ENCODE results near the gene GHRL. TPM values are rescaled to one million over a fixed set of nuclear protein-coding genes. Genes with fewer than 3 reads are reported as not detected.

The GHRL gene
- total RNA-seq, 1 experiment from 2014 or later, result not detected

GRCh38 chr3:10286596-10287295, 6.0 kb downstream of the GHRL start:
- in situ Hi-C loops (cut with HindIII; ENCODE audit: low pct_unique_long_range_greater_than_20kb, low sequenced_read_pairs), result no loop called here
- Histone ChIP-seq H3K27me3 (ENCODE audit: control insufficient read depth, insufficient read depth, low read length) (no peaks in the 10 kb centered on the region), H3K36me3 (ENCODE audit: control insufficient read depth, insufficient read depth, low read length) (peaks cover 9% of the 10 kb centered on the region; the same call in 1 of the 2 replicates), H3K27ac (ENCODE audit: low read length) (no peak overlapping the region), H3K4me1 (ENCODE audit: control insufficient read depth, insufficient read depth, low read length) (no peaks in the 10 kb centered on the region), H3K9me3 (ENCODE audit: control insufficient read depth, insufficient read depth, low read depth, low read length) (no peaks in the 10 kb centered on the region), H3K4me3 (ENCODE audit: low read depth in 2 of 2, low read length in 2 of 2) (no peak overlapping the region)
- DNase-seq (ENCODE audit: low read depth, low spot score), result peak; percentile 13
- ChIA-PET POLR2A (no interaction called here), CTCF (interaction anchor here (1.6 kb wide), 1 partner anchor 17 kb away, joined by 3 read pairs; no protein-coding TSS in a partner anchor)
- peak; percentile 75 for ATAC-seq
- TF ChIP-seq POLR2AphosphoS5 (IDR thresholded peaks at IDR 0.05; ENCODE audit: low read depth, low read length) (no peak), CTCF (IDR thresholded peaks at IDR 0.05) (peak; percentile 71)
- no TSS peak for BruUV-seq (replicated peaks)
- intact Hi-C loops (cut with micrococcal nuclease; ENCODE audit: unreplicated experiment), result no loop called here

- peaks cover 9% of the 10 kb centered on the region; the same call in 1 of the 2 replicates for H3K36me3 ChIP-seq (ENCODE audit: control insufficient read depth, insufficient read depth, low read length)
- in situ Hi-C loops (cut with HindIII; ENCODE audit: low pct_unique_long_range_greater_than_20kb, low sequenced_read_pairs) (no loop called here), intact Hi-C loops (cut with micrococcal nuclease; ENCODE audit: unreplicated experiment) (no loop called here)
- CTCF ChIA-PET, result interaction anchor here (1.6 kb wide), 1 partner anchor 17 kb away, joined by 3 read pairs; no protein-coding TSS in a partner anchor
- ATAC-seq (no peak), DNase-seq (ENCODE audit: low read depth, low spot score) (no peak)
- H3K27me3 ChIP-seq (ENCODE audit: control insufficient read depth, insufficient read depth, low read length), result no peaks in the 10 kb centered on the region
- BruUV-seq (replicated peaks), result no TSS peak
- no peaks in the 10 kb centered on the region for H3K9me3 ChIP-seq (ENCODE audit: control insufficient read depth, insufficient read depth, low read depth, low read length)
- no peaks in the 10 kb centered on the region for H3K4me1 ChIP-seq (ENCODE audit: control insufficient read depth, insufficient read depth, low read length)
- POLR2A ChIA-PET, result no interaction called here
- H3K4me3 ChIP-seq (ENCODE audit: low read depth in 2 of 2, low read length in 2 of 2), result no peak overlapping the region
- H3K27ac ChIP-seq (ENCODE audit: low read length), result no peak overlapping the region
- TF ChIP-seq CTCF (IDR thresholded peaks at IDR 0.05) (no peak), SIN3A (IDR thresholded peaks at IDR 0.05; ENCODE audit: borderline replicate concordance, insufficient read depth, low read depth, low read length) (no peak), TCF7L2 (IDR thresholded peaks at IDR 0.05; ENCODE audit: low read depth, low read length) (no peak), POLR2AphosphoS5 (IDR thresholded peaks at IDR 0.05; ENCODE audit: low read depth, low read length) (no peak), REST (IDR thresholded peaks at IDR 0.05; ENCODE audit: insufficient read depth in 1 of 2, low read depth in 2 of 2, low read length in 1 of 2) (no peak)
Observed at GRCh38 chr3:10286133-10286524, 6.6 kb downstream of the GHRL start.

Measured in Panc1 (cell line).